HG03378 (cell line): Measurements from ENCODE around the gene CATSPERZ.
"Not testable (repeated sequence)": the region's sequence is repeated elsewhere in the genome, so short reads cannot be mapped to it uniquely, and the experiment has no call there.

Experiments used
- ATAC-seq: cut with Tn5 transposase; IDR thresholded peaks from one replicate; pipeline ENCODE4 v1.9.1; 2021; ENCODE audit warnings: mild to moderate bottlenecking, moderate library complexity; ENCODE audit not compliant: unreplicated experiment

Gene CATSPERZ

DNA sequence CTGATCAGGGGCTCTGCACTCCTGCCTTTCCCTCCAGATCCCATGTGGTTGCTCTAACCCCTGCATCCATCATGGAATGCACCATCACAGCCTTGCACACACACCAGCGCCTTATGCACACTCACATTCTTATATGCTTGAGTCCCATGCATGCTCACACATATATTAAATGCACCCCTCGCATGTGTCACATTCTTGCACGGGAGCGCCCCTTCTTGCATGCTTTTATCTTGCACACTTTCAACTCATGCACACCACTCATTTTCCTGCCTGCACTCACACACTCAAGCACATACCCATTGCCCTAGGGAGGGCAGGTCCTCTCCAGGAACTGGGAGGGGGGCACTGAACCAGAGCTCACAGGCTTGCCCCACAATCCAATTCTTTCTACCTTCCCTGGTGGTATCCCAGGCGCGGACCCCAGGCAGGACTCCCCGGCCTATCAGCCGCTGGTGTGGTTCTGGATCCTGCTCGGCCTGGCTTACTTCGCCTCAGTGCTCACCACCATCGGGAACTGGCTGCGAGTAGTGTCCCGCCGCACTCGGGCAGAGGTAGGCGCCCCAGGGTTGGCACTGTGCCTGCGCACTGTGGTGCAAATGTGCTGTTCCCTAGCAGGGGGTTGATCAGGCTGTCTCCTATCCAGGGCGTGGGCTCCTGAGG lies 2.3 kb upstream of the CATSPERZ start:
- ATAC-seq: no peak

DNA sequence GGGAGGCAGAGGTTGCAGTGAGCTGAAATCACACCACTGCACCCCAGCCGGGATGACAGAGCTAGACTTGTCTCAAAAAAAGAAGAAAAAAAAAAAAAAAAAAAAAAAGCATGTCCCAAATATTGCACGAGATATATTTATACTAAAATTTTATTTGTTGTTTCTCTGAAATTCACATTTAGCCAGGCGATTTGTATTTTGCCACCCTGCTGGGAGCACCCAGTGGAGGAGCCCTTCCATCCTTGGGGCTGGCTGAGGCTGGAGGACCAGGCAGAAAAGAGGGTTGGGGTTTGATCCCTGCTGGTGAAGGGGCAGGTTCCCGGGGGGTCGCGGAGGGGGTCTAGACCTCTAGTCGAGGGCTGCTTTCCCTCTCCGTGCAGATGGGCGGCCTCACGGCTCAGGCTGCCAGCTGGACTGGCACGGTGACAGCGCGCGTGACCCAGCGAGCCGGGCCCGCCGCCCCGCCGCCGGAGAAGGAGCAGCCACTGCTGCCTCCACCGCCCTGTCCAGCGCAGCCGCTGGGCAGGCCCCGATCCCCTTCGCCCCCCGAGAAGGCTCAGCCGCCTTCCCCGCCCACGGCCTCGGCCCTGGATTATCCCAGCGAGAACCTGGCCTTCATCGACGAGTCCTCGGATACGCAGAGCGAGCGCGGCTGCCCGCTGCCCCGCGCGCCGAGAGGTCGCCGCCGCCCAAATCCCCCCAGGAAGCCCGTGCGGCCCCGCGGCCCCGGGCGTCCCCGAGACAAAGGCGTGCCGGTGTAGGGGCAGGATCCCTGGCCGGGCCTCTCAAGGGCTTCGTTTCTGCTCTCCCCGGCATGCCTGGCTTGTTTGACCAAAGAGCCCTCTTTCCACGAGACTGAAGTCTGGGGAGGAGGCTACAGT lies 952 bp upstream of the CATSPERZ start:
- no peak for ATAC-seq

DNA sequence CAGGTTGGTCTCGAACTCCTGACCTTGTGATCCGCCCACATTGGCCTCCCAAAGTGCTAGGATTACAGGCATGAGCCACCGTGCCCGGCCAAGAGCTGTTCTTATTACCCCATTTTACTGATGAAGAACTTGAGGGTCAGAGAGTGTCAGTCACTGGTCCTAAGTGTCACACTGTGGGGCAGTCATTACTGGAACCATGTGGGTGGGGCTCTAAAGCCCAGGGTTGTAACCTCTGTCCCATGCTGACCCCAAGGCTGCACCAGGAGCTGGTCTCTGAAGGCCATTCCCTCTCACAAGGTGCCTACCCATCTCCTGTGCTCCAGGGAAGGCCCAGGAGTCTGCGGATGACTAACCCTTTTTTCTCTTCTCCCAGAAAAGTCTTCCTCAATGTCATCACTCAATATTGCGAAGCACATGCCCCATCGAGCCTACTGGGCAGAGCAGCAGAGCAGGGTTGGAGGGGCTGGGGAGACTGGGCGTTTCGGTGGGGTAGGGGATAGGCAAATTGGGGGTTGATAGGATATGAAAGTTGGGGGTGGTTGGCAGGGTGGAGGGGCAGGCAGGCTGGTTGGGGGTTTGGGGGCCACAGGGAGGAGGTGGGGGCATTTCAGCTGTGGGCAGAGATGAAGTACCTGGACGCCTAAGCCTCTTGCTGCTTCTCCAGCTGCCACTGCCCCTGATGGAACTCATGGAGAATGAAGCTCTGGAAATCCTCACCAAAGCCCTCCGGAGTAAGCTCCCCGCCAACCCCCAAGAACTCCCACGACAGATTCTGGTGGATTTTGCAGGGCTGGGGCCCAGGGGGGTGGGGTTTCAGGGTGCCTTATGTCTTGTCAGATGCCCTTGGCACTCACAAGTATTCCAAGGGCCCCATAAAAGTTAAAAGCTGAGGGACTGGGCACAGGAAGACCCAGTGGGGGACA lies 3.2 kb downstream of the CATSPERZ start:
- ATAC-seq: no peak

DNA sequence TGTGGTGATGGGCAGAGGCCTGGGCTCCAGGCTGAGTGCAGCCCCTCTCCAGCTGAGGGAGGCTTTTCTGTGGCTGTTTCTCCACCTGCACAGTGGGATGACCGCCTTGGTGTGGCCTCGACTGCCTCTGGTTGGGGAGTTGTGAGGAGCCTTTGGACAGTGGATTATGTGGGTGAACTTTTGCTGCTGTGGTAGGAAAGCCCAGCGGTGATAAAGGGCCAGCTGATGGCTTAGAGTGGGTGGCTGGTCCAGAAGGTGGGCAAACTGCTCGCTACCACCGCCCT lies 3.8 kb downstream of the CATSPERZ start:
- ATAC-seq: no peak

DNA sequence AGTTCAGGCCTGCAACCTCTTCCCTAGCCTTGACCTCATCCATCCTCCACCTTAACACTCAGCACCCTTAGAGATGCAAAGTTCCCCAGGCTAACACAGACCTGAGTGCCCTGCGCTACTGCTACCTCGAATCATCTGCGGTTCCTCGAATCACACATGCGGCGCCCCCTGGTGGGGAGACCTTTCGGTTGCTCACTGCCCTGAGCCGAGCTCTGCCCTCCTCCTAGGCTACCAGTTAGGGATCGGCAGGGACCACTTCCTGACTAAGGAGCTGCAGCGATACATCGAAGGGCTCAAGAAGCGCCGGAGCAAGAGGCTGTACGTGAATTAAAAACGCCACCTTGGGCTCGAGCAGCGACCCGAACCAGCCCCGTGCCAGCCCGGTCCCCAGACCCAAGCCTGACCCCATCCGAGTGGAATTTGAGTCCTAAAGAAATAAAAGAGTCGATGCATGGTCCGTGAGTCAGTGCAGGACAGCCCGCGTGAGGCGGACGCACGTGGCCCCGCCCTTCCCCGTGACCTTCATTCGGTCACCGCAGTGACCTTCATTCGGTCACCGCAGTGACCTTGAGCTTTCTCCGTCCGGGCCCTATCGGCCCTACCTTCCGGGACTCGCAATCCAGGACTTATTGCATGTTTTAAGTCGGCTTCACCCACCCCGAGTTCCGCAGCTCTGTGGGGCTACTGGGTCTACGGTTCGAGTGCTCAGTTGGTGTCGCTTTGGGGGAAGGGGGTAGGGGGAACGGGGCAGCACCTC lies 4.3 kb downstream of the CATSPERZ start:
- peak; percentile 38 for ATAC-seq

DNA sequence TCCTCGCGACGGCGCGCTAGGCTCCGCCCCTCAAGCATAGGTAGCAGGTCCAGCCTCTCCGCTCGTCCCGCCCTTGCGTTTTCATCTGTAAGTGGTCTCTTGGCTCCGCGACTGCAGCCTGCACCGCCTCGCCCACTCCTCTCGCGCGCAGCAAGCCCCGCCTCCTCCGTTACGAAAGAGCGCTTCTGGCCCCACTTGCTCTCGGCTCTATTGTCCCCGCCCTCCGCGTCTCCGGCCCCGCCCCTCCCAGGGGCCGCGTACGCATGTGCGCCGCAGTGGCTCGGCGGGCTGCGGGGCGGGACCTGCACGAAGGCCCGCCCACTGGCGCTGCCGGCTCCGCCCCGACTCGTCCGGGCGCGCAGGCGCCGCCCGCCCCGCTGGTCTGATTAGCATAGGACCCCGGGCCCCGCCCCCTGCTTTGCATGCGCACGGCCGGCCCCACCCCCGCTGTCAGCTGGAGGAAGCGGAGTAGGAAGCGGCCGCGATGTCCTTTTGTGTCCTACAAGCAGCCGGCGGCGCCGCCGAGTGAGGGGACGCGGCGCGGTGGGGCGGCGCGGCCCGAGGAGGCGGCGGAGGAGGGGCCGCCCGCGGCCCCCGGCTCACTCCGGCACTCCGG lies 5.0 kb downstream of the CATSPERZ start, which contains the start of gene ESRRA:
ESRRA (plus strand) TSS at position 450 of the 616 bp plus-strand sequence. CDS start 1,656 bp downstream, outside the sequence.
- ATAC-seq: peak; percentile 75

DNA sequence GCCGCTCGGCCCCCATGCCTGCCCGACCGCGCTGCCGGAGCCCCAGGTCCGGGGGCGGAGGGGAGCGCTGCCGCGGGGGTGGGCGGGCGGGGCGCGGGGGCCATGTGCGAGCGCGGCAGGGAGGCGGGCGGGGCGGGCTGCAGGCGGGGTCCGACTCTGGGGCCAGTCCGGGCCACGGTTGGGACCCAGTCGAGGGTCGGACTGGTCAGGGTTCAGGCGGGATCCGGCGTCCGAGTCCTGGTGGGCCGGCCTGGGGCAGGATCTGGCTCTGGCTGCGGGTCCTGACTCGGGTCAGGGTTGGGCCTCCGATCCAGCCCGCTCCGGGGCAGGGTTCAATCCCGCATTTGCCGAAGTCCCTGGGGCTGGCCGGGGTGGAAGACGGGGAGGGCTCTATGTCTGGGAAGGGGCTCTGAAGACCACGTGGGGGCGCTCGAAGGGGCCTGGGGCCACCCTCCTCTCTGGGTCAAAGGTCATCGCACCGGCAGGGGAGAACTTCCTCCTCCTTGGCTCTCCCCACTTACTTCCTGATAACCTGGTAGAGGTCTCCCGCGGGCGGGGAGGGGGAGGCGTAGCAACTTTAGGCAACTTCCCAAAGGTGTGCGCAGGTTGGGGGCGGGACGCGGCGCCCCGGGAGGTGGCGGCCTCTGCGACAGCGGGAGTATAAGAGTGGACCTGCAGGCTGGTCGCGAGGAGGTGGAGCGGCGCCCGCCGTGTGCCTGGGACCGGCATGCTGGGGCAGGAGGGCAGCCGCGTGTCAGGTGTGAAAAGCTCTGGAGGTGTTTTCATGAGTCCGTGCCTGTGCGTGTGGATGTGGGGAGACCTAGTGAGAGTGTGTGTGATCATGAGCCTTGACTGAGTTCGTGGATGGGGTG lies 5.8 kb downstream of the CATSPERZ start:
- ATAC-seq: no peak

DNA sequence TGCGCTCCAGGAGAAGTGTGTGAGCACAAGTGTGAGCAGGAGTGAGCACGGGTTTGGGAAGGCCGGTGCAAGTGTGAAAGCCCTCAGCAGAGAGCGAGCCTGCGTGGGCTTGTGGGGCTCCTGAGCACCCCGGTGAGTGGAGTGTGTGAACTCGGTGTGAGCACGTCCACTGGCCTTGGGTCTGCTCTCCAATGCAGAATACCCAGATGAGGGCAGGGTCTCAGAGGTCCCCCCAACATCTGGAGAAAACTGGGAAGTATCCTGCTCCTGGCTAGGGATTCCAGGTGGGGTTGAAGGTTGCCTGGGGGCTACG lies 6.4 kb downstream of the CATSPERZ start:
- no peak for ATAC-seq

DNA sequence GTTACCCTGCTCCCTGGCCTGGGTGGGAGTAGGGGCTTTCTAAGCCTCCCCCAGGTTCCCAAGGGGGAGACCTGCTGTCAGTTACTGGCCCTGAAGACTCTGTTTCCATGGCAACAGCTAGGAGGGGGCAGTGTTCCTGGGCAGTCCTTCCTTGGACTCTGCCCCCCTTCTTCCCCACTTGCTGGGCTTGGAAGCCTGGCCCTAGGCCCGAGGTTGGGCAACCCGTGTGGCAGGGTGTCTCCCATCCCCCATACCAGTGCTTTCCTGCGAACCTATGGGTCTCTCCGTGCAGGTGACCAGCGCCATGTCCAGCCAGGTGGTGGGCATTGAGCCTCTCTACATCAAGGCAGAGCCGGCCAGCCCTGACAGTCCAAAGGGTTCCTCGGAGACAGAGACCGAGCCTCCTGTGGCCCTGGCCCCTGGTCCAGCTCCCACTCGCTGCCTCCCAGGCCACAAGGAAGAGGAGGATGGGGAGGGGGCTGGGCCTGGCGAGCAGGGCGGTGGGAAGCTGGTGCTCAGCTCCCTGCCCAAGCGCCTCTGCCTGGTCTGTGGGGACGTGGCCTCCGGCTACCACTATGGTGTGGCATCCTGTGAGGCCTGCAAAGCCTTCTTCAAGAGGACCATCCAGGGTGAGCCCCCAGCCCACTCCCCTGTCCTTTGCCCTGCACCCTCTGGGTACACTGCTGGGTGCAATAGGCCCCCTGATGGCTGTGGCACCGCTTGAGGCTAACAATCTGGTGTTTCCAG lies 6.9 kb downstream of the CATSPERZ start:
- ATAC-seq: no peak

DNA sequence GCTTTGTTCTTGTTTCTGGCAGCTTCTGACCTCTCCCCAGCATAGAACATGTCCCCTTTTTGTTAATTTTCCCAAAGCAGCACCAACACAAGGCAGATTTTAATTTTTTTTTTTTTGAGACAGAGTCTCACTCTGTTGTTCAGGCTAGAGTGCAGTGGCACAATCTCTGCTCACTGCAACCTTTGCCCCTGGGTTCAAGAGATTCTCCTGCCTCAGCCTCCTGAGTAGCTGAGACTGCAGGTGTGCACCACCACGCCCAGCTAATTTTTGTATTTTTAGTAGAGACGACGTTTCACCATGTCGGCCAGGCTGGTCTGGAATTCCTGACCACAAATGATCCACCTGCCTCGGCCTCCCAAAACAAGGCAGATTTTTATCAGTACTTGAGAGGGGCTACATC lies 7.6 kb downstream of the CATSPERZ start:
- not testable (repeated sequence) for ATAC-seq

DNA sequence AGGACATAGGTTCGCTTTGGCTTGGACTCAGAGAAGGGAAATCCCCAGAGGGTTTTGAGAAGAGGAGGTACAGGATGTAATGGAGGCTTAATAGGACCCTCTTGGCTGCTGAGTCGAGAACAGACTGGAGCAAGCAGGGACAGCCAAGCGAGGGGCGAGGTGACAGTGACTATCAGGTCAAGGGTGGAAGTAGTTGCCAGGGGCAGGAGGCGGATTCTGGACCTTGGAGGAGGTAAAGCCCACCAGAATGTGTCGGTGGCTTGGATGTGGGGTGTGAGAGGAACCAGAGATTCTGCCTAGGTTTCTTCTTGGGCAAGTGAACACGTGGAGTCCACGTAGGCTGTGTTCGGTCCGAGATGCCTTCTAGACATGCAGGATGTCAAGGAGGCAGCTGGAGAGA lies 12.8 kb downstream of the CATSPERZ start:
- ATAC-seq: no peak

DNA sequence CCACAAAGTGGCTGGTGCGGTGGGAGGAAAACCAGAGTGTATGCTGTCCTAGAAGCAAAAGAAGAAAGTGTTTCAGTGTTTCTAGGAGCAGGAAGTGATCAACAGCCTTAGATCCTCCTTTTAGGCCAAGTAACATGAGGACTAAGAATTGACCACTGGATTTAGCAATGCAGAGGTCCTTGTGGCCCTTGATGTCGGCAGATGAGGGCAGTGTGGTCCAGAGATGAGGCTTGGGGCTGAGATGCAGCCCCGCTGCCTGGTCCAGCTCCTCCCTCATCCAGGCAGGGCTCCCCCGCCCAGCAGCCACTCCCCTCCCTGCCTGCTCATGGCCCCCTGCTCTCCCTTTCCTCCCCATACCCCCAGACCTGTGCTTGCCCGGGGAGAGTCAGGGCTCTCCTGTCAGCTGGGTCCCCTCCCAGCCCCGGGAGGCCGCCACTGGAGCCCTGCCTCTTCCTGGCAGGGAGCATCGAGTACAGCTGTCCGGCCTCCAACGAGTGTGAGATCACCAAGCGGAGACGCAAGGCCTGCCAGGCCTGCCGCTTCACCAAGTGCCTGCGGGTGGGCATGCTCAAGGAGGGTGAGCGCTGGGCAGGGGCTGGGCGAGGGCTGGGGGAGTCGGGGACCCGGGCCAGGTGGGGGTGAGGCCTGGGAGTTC lies 13.5 kb downstream of the CATSPERZ start:
- no peak for ATAC-seq

DNA sequence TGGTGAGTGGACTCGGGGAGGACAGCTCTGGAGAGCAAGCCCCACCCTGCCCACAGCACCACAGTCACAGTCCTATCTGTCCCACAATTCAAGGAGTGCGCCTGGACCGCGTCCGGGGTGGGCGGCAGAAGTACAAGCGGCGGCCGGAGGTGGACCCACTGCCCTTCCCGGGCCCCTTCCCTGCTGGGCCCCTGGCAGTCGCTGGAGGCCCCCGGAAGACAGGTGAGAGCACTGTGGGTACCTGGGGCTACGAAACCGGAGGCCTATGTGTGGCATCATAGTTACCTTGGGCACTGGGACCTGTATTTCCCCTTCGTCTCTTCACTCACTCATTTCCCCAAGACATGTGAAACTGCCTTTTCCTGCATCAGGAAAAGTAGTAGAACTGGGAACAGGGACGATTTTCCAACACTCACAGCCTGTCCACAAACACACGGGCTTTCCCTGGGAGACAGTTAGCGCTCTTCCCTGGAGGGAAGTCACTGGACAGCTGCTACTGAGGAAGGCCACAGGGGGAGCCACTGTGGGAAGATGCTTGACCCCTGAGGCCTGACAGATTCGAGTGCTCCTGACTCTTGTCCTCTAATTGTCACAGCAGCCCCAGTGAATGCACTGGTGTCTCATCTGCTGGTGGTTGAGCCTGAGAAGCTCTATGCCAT lies 14.1 kb downstream of the CATSPERZ start:
- ATAC-seq: no peak

DNA sequence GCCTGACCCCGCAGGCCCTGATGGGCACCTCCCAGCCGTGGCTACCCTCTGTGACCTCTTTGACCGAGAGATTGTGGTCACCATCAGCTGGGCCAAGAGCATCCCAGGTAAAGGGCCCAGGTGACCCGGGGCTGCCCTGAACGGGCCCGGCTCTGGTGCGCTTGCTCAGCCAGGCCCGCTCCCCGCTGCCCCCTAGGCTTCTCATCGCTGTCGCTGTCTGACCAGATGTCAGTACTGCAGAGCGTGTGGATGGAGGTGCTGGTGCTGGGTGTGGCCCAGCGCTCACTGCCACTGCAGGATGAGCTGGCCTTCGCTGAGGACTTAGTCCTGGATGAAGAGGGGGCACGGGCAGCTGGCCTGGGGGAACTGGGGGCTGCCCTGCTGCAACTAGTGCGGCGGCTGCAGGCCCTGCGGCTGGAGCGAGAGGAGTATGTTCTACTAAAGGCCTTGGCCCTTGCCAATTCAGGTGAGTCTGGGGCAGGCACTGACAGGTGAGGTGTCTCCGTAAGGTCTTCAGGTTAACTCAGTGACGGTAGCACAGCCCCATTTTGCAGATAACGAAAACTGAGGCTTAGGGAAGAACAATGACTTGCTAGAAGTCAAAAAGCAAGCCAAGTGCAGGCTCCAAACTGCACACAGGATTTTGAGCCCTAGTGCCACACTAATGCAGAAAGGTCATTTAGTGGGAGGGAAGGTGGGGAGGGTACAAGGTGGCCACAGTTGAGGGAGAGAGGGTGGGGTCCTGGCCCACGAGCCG lies 14.8 kb downstream of the CATSPERZ start:
- ATAC-seq: no peak

DNA sequence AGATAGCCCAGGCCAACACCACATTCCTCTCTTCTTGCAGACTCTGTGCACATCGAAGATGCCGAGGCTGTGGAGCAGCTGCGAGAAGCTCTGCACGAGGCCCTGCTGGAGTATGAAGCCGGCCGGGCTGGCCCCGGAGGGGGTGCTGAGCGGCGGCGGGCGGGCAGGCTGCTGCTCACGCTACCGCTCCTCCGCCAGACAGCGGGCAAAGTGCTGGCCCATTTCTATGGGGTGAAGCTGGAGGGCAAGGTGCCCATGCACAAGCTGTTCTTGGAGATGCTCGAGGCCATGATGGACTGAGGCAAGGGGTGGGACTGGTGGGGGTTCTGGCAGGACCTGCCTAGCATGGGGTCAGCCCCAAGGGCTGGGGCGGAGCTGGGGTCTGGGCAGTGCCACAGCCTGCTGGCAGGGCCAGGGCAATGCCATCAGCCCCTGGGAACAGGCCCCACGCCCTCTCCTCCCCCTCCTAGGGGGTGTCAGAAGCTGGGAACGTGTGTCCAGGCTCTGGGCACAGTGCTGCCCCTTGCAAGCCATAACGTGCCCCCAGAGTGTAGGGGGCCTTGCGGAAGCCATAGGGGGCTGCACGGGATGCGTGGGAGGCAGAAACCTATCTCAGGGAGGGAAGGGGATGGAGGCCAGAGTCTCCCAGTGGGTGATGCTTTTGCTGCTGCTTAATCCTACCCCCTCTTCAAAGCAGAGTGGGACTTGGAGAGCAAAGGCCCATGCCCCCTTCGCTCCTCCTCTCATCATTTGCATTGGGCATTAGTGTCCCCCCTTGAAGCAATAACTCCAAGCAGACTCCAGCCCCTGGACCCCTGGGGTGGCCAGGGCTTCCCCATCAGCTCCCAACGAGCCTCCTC lies 15.7 kb downstream of the CATSPERZ start:
- not testable (repeated sequence) for ATAC-seq
